Mucosa of gallbladder (tissue), 1 donor: ENCODE results near the gene MCM5. TPM values are rescaled to one million over a fixed set of nuclear protein-coding genes. Genes with fewer than 3 reads are reported as not detected.
A peak's percentile ranks its signal among the peaks of the same experiment; 100 is the strongest.
"Not testable (repeated sequence)": the region's sequence is repeated elsewhere in the genome, so short reads cannot be mapped to it uniquely, and the experiment has no call there.

Experiments used
- DNase-seq: peaks from one replicate; pipeline ENCODE4 v3.0.0-alpha.2; 2020; ENCODE audit warnings: low spot score
- total RNA-seq: library from RNA; stranded (reverse); gene quantifications from one replicate; pipeline ENCODE4 v1.2.1, GENCODE V29; 2021
- donor health status: DM: no; HTN: no; CAD: no.

Gene MCM5
- total RNA-seq, 1 donor from 2014 or later, result 25.4 TPM

- DNase-seq, result peak; percentile 72
Observed at GRCh38 chr22:35379146-35379993, 20.6 kb upstream of the MCM5 start.

- no peak for DNase-seq
Observed at GRCh38 chr22:35380013-35380412, 19.9 kb upstream of the MCM5 start.

- peak; percentile 94 for DNase-seq
Observed at GRCh38 chr22:35380537-35381423, 19.2 kb upstream of the MCM5 start, which contains the start of gene HMOX1. TSS of gene HMOX1 (plus strand) at chr22:35381096. CDS start at chr22:35381174, 78 bp downstream.

GRCh38 chr22:35381424-35382009, 18.4 kb upstream of the MCM5 start:
- no peak for DNase-seq

- DNase-seq, result no peak
Observed at GRCh38 chr22:35383679-35384071, 16.3 kb upstream of the MCM5 start.

GRCh38 chr22:35384527-35384926, 15.4 kb upstream of the MCM5 start:
- no peak for DNase-seq

GRCh38 chr22:35384975-35385588, 14.9 kb upstream of the MCM5 start:
- no peak for DNase-seq

- DNase-seq, result no peak
Observed at GRCh38 chr22:35386670-35387288, 13.2 kb upstream of the MCM5 start.

GRCh38 chr22:35390933-35391332, 9.0 kb upstream of the MCM5 start:
- no peak for DNase-seq

GRCh38 chr22:35392357-35392756, 7.6 kb upstream of the MCM5 start:
- DNase-seq, result no peak

GRCh38 chr22:35393116-35394010, 6.6 kb upstream of the MCM5 start:
- no peak for DNase-seq

GRCh38 chr22:35394011-35394312, 6.0 kb upstream of the MCM5 start:
- DNase-seq, result no peak

GRCh38 chr22:35394810-35395563, 5.0 kb upstream of the MCM5 start:
- no peak for DNase-seq

- DNase-seq, result not testable (repeated sequence)
Observed at GRCh38 chr22:35396622-35397021, 3.3 kb upstream of the MCM5 start.

GRCh38 chr22:35397095-35397904, 2.6 kb upstream of the MCM5 start:
- peak; percentile 74 for DNase-seq

GRCh38 chr22:35398591-35398973, 1.4 kb upstream of the MCM5 start:
- no peak for DNase-seq

GRCh38 chr22:35399114-35399677, 744 bp upstream of the MCM5 start:
- DNase-seq, result no peak

GRCh38 chr22:35400501-35400790, 506 bp downstream of the MCM5 start:
- DNase-seq, result no peak

GRCh38 chr22:35401863-35402262, 1.9 kb downstream of the MCM5 start:
- DNase-seq, result no peak
